Lower leg skin (tissue), 4 donors: ENCODE measurements around the gene SLC25A22. TPM values are rescaled to one million over a fixed set of nuclear protein-coding genes. Genes with fewer than 3 reads are reported as not detected.

Experiments used
- DNase-seq, 2 donors: peaks; one replicate each; pipeline ENCODE4 v3.0.0-alpha.2; 2019; ENCODE audit warnings: low spot score in 2 of 2
- H3K4me3 ChIP-seq: fragments of 200-600 bp; sonication (generic); 2 replicates; pipeline ENCODE4 v1.5.1; 2017; ENCODE audit warnings: mild to moderate bottlenecking, low read depth; ENCODE audit not compliant: poor library complexity, severe bottlenecking
- POLR2A ChIP-seq, 2 donors: fragments of 450-650 bp; IDR thresholded peaks; one replicate each; pipeline ENCODE4 v1.6.1; 2016 to 2017; ENCODE audit warnings: antibody characterized with exemption in 2 of 2, mild to moderate bottlenecking in 1 of 2, moderate library complexity in 1 of 2
- WGBS, 2 donors: methylation state at CpG; one replicate each; pipeline ENCODE4 v1.1.5; 2018; 5-methylcytosine and 5-hydroxymethylcytosine counted together
- intact Hi-C: fragments of 100-400 bp; cut with DNase I; formaldehyde crosslinking; loops from one replicate; pipeline ENCODE4 v1.15.0; 2023; ENCODE audit warnings: low total_unique reads
- total RNA-seq, 4 donors: library from RNA; depleted of rRNA; stranded (reverse); fragments of >200 nt; gene quantifications; one replicate each; pipeline ENCODE4 v1.1.0, GENCODE V29; 2016
- TF ChIP-seq, protein P1 (sequence below), 3 donors: fragments of 450-650 bp; IDR thresholded peaks; one replicate each; pipeline ENCODE4 v1.5.1; 2016; ENCODE audit warnings: antibody characterized with exemption in 3 of 3, mild to moderate bottlenecking in 3 of 3, moderate library complexity in 2 of 3

Gene SLC25A22
- total RNA-seq, 4 donors from 2014 or later, result 10.9 to 19.2 (median 14.8) TPM

GRCh38 chr11:772429-773390 lies 25.4 kb downstream of the SLC25A22 start:
- H3K4me3 ChIP-seq, result no peak overlapping the region
- 72 to 76% methylated on average over 30 to 33 of the region's 34 CpGs for WGBS, 2 donors
- intact Hi-C loops, result no loop called here
- peak in 1 of 2 donors; percentile 84 for DNase-seq
- TF ChIP-seq POLR2A (IDR thresholded peaks at IDR 0.05), result no peak
- TF ChIP-seq, protein P1, sequence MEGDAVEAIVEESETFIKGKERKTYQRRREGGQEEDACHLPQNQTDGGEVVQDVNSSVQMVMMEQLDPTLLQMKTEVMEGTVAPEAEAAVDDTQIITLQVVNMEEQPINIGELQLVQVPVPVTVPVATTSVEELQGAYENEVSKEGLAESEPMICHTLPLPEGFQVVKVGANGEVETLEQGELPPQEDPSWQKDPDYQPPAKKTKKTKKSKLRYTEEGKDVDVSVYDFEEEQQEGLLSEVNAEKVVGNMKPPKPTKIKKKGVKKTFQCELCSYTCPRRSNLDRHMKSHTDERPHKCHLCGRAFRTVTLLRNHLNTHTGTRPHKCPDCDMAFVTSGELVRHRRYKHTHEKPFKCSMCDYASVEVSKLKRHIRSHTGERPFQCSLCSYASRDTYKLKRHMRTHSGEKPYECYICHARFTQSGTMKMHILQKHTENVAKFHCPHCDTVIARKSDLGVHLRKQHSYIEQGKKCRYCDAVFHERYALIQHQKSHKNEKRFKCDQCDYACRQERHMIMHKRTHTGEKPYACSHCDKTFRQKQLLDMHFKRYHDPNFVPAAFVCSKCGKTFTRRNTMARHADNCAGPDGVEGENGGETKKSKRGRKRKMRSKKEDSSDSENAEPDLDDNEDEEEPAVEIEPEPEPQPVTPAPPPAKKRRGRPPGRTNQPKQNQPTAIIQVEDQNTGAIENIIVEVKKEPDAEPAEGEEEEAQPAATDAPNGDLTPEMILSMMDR (IDR thresholded peaks at IDR 0.05), result no peak

- no peak overlapping the region for H3K4me3 ChIP-seq
- WGBS, 2 donors, result 86 to 91% methylated on average over 9 to 14 of the region's 15 CpGs
- intact Hi-C loops, result no loop called here
- peak in 1 of 2 donors; percentile 77 for DNase-seq
- TF ChIP-seq, protein P1 (IDR thresholded peaks at IDR 0.05), result no peak
- TF ChIP-seq POLR2A (IDR thresholded peaks at IDR 0.05), result no peak
Measured at GRCh38 chr11:771617-772204, 26.4 kb downstream of the SLC25A22 start.

- peak in 1 of 2 donors; percentile 81 for DNase-seq
- intact Hi-C loops, result no loop called here
- no peak overlapping the region for H3K4me3 ChIP-seq
- TF ChIP-seq POLR2A (IDR thresholded peaks at IDR 0.05), result no peak
- TF ChIP-seq, protein P1 (IDR thresholded peaks at IDR 0.05), result no peak
- WGBS, 2 donors, result 86 to 96% methylated on average over 25 to 31 of the region's 32 CpGs
Measured at GRCh38 chr11:770642-771616, 27.2 kb downstream of the SLC25A22 start.

DNA sequence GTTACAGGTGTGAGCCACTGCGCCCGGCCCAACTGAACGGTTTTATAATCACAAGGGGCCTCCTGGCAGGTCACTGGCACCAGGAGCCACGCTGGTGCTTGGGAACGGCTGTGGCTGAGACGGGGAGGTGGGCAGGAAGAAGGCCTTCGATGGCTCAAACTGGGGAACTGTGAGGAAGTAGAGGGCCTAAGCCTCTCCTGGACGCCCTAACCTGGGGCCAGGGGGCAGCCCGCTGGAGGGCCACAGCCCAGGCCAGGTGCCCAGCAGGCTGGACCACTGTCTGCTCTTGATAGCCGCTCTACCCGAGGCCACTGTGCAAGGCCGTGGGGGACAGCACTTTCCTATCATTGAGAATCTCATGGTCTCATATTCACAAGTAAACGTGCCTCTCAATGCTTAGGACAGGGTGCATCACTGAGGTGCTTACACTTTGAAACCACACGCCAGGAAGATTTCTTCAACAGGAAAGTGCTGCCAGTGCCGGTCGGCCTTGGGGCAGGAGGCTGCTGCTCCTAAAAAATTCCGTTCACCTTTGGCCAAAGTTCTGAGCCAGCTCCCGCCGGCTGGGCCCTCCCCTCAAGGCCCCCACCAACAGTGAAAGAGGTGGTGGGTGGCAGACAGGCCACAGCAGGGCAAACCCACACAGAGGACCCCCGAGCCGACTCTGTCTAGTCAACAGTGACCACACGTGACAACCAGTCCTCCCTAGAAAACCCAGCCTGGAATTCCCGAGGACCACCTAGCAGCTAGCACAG lies 28.0 kb downstream of the SLC25A22 start:
- intact Hi-C loops, result no loop called here
- TF ChIP-seq, protein P1 (IDR thresholded peaks at IDR 0.05), result no peak
- TF ChIP-seq POLR2A (IDR thresholded peaks at IDR 0.05), result no peak
- 84 to 88% methylated on average over 22 to 23 of the region's 23 CpGs for WGBS, 2 donors
- no peak overlapping the region for H3K4me3 ChIP-seq
- DNase-seq, result no peak

DNA sequence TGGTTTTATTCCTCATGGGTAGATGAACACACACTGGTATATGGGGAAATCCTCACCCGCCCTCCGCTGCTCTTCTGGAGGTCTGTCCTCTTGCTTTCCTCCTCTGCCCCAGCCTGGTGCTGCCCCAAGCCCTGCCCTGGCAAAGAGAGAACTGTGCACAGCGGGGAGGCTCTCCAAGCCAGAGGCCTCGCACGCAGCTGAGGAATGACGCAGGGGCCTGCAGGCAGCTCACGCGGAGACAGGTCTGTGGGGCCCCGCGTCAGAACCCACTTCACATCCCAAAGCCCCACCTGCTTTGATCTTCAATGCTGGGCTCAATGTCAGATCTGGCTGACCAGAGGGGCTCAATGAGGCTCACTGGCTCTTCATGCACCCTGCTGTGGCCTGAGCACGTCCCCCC lies 30.8 kb downstream of the SLC25A22 start:
- no peak for DNase-seq
- intact Hi-C loops, result no loop called here
- TF ChIP-seq POLR2A (IDR thresholded peaks at IDR 0.05), result no peak
- TF ChIP-seq, protein P1 (IDR thresholded peaks at IDR 0.05), result no peak
- H3K4me3 ChIP-seq, result no peak overlapping the region
- WGBS, 2 donors, result 88 to 93% methylated on average over 11 of the region's 11 CpGs
